ENCODE results near the gene PRODH2.
"Not testable (repeated sequence)": the region's sequence is repeated elsewhere in the genome, so short reads cannot be mapped to it uniquely, and the experiment has no call there.

The PRODH2 gene

DNA sequence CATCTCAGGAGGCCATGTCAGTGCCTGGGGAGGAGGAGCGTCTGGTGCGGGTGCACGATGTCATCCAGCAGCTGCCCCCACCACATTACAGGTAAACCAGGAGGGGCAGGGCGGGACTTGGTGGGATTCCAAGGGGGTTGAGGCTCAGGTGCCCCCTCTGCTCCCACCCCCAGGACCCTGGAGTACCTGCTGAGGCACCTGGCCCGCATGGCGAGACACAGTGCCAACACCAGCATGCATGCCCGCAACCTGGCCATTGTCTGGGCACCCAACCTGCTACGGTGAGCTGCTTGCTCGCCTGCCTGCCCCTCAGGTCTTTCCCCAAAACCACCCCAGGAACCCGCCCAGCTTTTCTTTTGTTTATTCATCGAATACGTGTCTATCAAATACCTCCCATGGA, 30.1 kb downstream of the PRODH2 start:
- DNase-seq (ENCODE audit: extremely low read depth in 1 of 2, low read depth in 1 of 2), result no peak

DNA sequence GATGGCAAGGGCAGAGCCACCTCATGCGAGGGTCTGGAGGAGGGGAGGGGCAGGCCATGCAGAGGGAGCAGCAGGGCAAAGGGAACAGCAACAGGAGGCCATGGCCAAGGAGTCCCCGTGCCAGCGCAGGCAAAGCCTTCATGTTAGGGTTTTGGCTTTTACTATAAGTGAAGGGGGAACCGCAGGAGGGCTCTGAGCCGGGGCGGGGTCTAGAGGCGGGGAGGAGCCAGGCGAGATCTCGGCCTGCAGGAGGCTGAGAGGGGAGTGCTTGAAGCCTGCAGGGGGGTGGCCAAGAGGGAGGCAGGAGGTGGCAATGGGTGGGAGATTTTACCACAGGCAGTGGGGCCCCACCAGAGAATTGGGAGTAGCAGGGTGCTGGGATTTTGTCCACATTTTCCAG, 31.0 kb downstream of the PRODH2 start:
- DNase-seq (ENCODE audit: extremely low read depth in 1 of 2, low read depth in 1 of 2), result no peak

DNA sequence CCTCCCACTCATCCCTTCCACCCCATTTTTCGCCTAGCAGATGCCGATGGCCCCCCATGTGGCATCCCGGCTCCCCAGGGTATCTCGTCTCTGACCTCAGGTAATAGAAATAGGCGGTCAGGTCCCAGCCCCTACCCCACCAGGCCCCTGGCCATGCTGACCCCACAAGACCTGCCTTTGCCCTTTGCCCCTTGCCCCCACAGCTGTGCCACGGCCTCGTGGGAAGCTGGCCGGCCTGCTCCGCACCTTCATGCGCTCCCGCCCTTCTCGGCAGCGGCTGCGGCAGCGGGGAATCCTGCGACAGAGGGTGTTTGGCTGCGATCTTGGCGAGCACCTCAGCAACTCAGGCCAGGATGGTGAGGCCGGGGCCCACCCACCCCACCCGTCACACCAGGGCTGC, 31.9 kb downstream of the PRODH2 start:
- no peak for DNase-seq (ENCODE audit: extremely low read depth in 1 of 2, low read depth in 1 of 2)

DNA sequence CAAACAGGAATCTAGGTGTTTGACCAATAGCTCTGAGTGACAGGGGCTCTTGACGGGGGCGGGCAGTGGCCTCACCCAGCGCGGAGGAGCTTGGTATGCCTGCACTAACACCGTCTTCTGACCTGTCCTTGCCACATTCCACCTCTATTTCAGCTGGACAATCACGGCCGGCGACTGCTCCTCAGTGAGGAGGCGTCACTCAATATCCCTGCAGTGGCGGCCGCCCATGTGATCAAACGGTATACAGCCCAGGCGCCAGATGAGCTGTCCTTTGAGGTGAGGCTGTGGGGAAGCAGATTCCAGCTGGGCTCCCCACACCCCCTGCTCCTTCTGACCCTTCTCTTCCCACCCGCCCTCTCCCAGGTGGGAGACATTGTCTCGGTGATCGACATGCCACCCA, 32.6 kb downstream of the PRODH2 start:
- no peak for DNase-seq (ENCODE audit: extremely low read depth in 1 of 2, low read depth in 1 of 2)

DNA sequence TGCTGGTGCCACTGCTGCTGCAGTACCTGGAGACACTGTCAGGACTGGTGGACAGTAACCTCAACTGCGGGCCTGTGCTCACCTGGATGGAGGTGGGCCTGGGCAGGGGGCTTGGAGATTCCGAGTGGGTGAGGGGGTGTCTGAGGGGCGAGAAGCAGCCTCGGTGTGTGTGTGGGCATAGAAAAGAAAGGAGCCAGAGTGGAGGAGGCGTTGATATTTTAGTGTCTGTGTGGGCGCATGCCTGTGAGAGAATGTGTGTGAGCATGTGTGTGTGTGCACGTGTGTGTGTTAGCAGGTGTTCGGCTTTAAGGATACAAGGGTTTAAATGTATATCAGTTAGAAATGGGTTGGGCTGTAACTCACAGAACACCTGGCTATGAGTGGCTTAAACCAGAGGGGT, 33.6 kb downstream of the PRODH2 start:
- no peak for DNase-seq (ENCODE audit: extremely low read depth in 1 of 2, low read depth in 1 of 2)

DNA sequence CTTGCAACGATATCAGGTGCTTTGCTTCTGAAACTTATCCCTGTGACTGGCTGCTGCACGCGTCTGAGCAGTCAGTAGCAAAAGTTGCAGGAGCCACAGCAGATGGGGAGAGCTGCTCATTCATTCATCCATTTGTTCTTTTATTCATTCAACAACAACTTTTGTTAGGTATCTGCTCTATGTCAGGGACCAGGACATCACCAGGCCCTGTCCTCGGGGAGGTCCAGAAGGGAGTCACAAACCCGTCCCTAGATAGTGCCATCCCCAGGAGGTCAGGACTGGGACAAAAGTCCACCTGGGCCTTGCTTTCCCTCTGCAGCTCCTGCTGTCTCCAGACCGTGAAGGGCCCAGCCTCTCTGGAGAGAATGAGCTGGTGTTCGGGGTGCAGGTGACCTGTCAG, 34.7 kb downstream of the PRODH2 start:
- DNase-seq (ENCODE audit: extremely low read depth in 1 of 2, low read depth in 1 of 2), result no peak

DNA sequence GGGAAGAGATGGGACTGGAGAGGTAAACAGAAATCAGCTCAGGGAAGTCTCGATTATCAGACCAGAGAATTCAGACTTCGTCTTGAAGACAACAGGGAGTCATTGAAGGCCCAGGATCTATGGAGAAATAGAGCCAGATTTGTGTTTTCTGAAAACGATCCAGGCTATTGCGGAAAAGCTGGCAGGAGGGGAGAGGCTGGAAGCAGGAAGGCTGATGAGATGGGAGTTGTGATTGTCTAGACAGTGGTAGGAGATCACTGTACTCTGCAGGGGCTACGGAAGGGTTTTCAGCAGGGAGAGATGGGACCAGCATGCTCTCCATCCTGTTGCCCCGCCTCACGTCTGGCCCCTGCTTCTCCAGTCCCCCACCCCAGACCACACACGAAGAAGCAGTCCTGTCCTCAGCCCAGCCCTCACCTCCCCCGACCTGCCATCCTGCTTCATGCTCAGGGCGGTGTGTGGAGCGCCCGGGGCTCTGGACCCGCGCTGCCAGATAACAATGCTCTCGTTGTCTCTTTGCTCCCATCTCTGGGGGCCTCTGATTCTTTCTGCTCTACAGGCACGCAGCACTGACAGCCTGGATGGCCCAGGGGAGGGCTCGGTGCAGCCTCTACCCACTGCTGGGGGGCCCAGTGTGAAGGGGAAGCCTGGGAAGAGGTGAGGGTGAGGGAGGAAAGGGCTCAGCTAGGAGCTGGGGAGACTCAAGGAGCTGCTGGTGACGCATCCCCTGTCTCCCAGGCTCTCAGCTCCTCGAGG, 35.4 kb downstream of the PRODH2 start:
- DNase-seq (ENCODE audit: extremely low read depth in 1 of 2, low read depth in 1 of 2), result no peak

DNA sequence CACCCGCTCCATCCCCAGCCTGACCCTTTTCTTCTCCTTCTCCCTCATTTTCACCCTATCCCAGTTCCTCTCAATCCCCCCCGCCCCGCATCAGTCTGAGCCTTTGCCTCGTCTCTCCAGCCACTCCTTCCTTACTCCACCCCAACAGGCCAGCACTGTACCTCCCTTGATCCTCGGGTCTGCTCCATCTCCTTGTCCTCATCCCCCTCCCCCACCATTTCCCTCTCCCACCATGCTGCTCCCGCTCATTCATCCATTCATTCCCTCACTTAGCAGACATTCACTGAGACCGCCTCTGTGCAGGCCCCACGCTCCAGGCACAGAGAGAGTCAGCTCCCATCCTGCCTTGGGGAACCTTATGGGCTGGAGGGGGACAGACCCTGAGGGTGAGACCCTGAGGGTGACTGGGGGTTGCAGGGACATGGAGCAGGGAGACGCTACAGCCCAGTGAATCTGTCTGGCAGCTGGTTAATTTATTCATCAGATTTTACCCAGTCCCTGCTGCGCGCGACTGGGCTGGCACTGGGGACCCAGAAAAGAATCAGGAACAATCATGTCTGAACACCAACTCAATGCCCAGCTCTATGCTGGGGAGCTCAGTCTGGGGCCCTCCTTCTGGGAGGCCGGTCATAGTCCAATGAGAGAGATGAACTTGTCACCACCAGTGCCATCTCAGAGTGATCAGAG, 36.4 kb downstream of the PRODH2 start:
- DNase-seq (ENCODE audit: extremely low read depth in 1 of 2, low read depth in 1 of 2), result no peak

DNA sequence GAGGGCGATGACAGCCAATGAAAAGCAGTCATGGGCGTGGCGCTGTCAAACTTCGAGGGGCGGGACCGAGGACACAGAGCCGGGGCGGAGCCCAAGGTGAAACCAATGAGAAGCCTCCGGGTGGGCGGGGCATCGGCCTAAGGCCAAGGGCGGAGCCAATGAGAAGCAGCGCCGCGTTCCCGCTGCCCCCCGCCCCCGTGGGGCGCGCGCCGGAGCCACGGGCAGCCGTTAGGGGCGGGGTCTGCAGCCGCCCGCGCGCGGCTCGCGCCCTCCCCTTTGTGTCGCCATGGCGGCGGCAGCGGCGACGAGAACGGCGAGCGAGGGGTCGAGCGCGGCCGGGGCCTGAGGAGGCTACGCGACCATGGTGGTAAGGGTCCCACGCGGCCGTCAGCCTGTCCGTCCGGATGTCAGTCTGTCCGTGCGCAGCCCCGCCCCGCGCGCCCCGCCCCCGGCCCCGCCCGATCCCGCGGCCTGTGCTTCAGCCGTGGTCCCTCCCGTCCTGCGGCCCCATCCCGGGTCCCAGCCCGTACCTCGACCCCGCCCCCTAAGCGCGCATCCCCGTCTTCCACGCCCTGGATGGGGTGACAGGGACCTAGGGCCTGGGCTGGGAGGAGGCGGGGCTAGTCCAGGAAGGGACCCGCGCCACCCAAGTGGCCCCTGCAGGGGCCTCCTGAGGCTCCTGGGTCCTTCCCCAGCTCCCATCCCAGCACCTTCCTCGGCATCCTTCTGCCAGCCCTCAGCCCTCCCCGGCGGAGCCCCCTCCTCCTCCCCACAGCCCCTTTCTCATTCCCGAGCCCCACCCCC, 37.1 kb downstream of the PRODH2 start, which contains the start of gene ARHGAP33:
ARHGAP33 (plus strand) TSS at position 267 of the 804 bp plus-strand sequence; CDS start at position 362, 95 bp downstream.
- peak; percentile 95 to 100 for DNase-seq (ENCODE audit: extremely low read depth in 1 of 2, low read depth in 1 of 2)

DNA sequence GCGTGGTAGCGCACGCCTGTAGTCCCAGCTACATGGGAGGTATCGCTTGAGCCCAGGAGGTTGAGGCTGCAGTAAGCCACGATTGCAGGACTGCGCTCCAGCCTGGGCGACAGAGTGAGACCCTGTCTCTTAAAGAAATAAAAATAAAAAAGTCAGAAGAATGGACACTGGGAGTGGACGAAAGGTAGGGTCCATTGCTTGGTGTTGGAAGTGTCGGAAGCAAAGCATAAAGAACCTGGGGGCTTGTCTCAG, 37.7 kb downstream of the PRODH2 start:
- DNase-seq (ENCODE audit: extremely low read depth in 1 of 2, low read depth in 1 of 2), result no peak

DNA sequence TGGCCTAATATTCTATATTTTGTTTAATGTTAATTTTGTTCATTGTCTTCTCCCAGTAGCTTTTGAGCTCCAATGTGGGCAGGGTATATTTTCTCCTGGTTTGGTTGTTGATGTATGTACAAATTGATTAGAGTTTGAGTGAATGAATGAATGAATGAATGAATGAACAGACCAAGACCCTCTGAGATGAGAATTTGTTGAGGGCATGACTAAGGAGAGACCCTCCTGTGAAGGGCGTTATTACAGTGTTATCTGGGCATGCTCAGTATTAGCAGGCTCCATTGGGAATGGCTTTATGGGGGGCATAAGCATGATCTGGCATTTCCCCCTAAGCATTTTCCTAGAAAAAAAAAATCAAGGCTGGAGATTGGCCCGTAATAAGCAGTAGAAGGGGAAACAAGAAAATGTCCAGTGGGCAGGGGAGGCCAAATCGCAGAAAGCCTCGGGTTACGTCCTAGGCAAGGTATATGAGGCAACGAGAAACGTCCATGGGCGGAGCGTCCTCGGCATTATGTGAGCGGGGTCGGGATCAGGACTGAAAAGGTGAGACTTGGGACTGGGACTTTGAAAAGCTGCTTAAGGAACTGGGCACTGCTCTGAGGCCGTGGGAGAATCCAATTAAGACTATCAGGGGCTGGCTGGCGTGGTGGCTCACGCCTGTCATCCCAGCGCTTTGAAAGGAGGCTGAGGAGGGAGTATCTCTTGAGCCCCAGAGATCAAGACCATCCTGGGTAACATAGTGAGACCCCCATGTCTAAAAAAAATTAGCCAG, 38.2 kb downstream of the PRODH2 start:
- no peak for DNase-seq (ENCODE audit: extremely low read depth in 1 of 2, low read depth in 1 of 2)

DNA sequence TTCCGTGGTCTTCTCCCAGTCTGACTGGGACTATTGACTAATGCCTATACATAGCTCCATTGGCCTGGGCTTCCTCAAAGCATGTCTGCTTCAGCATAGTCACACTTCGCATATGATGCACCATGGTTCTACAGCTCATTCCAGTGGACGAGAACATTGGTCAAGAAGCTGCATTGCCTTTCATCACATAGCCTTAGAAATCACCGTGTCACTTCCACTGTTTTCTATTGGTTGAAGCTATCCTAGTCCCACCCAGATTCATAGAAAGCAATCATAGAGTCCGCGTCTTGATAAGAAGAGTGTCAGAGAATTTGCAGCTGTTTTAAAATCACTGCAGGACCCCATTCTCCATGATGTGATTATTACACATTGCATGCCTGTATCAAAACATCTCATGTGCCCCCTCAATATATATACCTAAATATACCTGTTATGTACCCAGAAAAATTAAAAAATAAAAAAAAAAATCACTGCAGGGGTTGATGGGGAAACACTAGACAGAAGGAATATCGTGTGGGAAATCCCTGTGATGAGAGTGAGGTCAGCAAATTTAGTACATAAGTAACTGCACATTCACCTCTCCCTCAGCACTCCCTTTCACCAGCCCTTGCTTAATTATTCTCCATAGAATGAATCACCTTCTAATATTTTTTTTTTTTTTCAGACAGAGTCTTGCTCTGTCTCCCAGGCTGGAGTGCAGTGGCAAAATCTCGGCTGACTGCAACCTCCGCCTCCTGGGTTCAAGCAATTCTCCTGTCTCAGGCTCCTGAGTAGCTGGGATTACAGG, 39.4 kb downstream of the PRODH2 start:
- DNase-seq (ENCODE audit: extremely low read depth in 1 of 2, low read depth in 1 of 2), result no peak

DNA sequence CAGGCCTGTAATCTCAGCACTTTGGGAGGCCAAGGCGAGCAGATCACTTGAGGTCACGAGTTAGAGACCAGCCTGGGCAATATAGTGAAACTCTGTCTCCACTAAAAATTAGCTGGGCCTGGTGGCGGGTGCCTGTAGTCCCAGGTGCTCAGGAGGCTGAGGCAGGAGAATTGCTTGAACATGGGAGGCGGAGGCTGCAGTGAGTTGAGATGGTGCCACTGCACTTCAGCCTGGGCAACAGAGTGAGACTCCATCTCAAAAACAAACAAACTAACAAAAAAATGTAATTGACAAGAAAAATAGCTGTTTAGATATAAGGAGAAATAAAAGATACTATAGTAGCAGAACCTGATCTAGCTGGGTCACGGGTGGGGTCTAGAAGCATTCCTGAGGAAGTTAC, 40.3 kb downstream of the PRODH2 start:
- not testable (repeated sequence) for DNase-seq (ENCODE audit: extremely low read depth in 1 of 2, low read depth in 1 of 2)

DNA sequence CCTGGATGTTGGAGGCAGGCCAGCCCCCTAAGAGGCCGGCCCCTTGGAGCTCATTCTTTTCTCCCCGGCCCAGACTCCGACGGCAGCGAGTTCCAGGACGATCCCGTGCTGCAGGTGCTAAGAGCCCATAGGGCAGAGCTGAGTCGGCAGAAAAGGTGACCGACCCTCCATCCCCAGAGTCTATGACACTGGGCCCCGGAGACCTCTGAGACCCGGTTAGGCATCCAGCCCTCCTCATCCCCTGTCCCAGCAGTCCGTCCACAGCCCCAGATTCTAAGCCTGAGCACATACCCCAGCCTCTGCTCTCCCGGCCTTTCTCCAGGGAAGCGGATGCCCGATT, 44.6 kb downstream of the PRODH2 start:
- no peak for DNase-seq (ENCODE audit: extremely low read depth in 1 of 2, low read depth in 1 of 2)

DNA sequence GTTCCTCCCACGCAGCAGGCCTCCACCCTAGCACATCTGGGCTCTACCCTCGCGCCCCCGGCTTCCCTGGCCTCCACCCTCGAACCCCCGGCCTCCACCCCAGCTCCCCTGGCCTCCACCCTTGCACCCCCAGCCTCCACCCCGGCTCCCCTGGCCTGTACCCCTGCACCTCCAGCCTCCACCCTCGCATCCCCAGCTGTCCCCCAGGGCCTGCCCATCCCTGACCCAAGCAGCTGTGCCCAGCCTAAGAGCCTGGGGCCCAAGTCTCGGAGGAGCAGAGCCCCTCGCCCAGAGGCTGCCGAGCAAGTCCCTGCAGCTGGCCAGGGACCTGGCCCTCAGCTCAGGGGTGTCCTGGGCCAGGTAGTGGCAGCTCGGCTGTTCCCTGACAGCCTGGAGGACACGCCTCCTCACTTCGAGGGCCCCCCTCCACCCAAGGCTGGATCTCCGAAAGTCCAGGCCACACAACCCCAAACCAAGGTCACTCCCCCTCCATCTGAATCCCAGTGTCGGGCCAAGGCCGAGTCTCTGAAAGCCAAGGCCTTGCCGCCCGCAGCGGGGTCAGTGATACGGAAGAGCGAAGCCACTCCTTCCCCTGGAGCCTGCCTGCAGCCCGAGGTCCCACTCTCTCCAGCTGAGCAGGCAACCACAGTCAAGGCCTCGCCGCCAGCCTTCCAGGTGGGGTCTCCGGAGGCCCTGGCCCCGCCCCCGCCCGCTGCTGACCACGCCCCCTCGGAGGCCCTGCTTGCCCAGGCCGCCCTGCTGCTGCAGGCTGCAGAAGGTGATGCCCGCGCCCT, 45.2 kb downstream of the PRODH2 start:
- no peak for DNase-seq (ENCODE audit: extremely low read depth in 1 of 2, low read depth in 1 of 2)

DNA sequence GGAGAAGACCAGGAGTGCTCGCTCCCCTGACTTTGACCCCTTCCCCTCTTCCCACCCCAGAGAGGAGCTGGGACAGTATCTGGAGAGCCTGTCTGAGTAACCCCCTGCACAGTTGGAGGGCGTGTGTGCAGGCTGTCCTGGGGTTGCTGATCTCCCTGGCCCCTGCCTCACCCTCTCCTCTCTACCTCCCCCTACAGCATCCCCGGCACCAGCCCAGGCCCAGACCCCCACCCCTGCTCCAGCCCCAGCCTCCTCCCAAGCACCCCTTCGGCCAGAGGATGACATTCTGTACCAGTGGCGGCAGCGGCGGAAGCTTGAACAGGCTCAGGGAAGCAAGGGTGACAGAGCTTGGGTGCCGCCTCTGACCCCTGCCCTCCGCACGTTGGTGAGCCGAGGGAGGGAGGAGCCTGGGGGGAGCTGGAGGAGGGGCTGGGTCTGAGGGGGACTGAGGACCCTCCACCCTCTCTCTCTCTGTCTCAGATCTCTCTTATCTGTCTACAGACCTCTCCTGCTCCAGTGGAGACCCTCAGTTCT, 46.0 kb downstream of the PRODH2 start:
- no peak for DNase-seq (ENCODE audit: extremely low read depth in 1 of 2, low read depth in 1 of 2)

DNA sequence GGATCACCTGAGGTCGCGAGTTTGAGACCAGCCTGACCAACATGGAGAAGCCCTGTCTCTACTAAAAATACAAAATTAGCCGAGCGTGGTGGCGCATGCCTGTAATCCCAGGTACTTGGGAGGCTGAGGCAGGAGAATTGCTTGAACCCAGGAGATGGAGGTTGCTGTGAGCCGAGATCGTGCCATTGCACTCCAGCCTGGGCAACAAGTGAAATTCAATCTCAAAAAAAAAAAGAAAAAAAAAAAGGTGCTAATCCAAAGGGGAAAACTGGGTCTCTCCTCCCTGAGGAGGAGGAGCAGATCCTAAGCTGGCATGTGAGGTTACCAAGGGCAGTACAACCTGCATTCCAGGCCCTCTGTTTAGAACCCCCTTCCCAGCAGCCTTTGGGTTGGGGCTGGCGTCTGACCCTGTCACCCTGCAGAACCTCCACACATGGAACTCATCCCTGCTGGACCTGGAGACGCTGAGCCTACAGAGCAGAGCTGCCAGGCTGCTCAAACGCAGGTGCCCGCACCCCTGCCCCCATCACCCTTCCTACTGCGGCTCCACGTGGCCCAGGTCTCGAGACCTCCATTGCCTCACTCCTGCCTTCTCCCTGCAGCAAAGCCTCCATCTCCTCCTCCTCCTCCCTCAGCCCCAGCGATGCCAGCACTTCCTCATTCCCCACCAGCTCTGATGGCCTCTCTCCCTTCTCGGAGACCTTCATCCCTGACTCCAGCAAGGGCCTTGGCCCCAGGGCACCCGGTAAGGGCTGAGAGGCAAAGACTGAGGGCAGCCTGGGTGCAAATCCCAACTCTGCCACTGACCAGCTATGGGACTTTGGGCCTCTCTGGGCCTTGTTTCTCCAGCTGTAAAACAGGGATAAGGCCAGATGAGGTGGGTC, 48.0 kb downstream of the PRODH2 start:
- no peak for DNase-seq (ENCODE audit: extremely low read depth in 1 of 2, low read depth in 1 of 2)

DNA sequence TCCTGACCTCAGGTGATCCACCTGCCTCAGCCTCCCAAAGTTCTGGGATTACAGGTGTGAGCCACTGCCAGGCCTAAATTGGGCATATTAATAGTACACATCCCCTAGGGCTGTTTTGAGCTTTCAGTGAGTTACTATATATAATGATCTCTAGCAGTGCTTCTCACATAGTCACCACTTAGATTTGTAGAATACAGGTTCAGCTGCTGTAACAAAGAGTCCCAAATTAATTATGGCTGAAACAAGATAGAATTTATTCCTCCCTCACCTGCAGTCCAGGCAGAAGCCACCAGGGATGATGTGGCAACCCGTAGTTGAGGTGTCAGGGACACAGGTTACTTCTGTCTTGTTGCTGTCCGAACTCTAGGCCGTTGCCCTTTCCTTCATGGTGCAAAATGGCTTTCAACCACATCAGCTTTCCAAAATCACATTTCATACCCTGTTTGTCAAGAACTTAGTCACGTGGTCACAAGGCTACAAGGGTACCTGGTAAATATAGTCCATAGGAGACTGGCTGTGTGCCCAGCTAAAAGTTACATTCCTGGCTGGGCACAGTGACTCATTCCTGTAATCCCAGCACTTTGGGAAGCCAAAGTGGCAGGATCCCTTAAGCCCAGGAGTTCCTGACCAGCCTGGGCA, 51.8 kb downstream of the PRODH2 start:
- DNase-seq (ENCODE audit: extremely low read depth in 1 of 2, low read depth in 1 of 2), result no peak

Measured in stimulated activated CD8-positive, alpha-beta memory T cell treated with anti-CD3 and anti-CD28 coated beads, Interleukin-7, amount 100 ng/mL, for 48 hours (primary cell).